Activated effector memory CD4-positive, alpha-beta T cell treated with anti-CD3 and anti-CD28 coated beads, Interleukin-2, amount 50 U/mL, for 16 hours (primary cell): Measurements from ENCODE around the gene SMOC2.

Source experiments
- DNase-seq: peaks from one replicate; pipeline ENCODE4 v3.0.0-alpha.2; 2020

Gene SMOC2, protein sequence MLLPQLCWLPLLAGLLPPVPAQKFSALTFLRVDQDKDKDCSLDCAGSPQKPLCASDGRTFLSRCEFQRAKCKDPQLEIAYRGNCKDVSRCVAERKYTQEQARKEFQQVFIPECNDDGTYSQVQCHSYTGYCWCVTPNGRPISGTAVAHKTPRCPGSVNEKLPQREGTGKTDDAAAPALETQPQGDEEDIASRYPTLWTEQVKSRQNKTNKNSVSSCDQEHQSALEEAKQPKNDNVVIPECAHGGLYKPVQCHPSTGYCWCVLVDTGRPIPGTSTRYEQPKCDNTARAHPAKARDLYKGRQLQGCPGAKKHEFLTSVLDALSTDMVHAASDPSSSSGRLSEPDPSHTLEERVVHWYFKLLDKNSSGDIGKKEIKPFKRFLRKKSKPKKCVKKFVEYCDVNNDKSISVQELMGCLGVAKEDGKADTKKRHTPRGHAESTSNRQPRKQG

DNA sequence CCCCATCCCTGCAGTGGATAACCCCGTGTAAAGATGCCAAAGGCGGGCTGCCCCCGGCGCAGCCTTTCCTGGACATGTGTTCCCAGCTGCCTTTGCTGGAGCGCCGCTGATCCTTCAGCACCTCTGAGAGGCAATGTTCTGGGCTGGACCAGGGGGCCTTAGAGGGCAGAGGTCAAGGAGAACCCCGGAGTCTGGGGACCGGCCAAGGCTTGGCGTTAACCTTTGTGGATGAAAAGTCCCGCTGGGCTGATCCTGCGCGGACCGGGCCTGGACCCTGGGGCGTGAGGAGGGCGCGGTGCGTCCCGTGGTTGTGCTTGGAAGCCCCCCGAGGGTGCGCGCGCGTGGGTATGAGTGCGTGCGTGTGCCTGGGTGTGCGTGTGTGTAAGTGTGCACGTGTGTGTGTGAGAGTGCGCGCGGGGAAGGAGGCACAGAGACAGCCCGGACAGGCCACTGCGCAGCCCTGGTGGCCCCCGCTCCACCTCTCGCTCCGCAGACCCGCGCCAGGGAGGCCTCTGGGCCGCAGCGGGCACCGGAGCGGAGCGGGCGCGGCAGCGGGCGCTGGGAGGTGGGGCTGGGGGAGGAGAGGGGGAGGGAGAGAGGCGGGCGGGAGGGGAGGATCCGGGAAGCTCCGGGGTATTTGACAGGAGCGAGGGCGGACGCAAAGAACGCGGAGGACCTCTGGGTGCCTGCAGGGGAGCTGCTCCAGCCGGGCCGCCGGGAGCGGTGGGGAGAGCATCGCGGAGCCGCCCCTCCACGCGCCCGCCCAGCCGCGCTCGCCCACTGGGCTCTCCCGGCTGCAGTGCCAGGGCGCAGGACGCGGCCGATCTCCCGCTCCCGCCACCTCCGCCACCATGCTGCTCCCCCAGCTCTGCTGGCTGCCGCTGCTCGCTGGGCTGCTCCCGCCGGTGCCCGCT, at the start of gene SMOC2:
Gene SMOC2 (plus strand): TSS at position 665 of the 914 bp plus-strand sequence. CDS start 187 bp downstream, at position 852.
- no peak for DNase-seq

DNA sequence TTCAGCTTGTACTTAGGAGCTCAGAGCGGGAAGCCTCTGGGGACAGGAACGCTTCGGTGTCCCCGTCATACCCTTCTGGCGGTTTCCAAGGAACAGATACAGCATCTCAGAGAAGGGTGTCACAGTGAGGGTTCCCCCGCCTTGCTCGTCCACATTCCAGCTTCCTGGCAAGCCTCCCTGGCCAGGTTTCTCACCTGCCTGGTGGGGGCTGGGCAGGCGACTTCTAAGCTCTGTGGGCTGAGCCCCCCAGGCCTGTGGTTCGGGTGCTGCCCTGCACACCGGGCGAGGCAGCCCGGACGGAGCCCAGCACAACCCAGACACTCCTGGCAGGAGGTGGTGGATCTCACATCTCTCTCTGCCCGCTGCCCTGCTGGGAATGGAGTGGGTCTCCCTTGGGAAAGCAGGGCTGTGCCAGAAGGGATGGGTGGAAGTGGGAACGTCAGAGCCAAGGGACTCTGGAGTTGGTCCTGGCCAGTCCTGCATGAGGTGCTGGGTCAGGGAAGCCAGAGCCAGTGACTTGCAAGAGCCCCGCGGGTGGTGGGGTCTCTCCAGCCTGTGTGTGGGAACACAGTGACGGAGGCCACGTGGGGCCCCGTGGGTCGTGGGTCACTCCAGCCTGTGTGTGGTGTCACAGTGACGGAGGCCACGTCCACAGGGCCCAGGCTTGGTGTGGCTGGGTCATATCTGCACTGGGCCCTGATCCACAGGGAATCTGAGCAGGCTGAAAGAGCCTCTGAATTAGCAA, 47.7 kb upstream of the SMOC2 start:
- DNase-seq = no peak

DNA sequence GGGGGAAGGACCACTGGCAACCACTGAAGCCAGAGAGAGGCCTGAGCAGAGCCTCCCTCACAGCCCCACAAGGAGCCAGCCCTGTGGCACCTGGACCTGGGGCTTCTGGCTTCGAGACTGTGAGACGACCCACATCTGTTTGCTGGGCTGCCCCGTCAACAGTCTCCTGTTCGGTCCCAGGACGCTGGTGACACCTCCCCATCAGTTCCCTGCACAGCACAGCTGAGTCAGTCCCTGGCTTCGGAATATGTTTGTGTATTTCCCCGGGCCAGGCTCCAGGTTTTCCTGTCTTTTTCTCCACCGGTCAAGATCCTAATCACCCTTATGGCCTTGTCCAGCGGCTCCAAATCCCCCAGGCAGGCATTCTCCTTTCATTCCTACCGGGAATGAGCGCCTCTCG, 46.4 kb upstream of the SMOC2 start:
- DNase-seq = no peak

DNA sequence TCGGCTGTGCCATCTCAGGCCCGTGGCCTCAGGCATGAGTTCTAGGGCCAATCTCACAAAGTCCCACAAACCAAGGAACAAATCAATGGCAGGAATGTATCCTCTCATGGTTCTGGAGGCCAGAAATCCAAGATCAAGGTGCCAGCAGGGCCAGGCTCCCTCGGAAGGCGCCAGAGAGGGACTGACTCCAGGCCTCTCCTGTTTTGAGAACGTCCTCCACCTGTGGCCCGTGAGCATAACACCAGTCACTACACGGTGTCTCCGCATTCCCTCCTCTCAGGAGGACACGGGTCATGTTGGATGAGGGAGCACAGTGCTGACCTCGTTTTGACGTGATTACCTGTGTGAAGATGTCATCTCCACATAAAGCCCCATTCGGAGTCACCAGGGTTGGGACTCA, 45.0 kb upstream of the SMOC2 start:
- DNase-seq = no peak

DNA sequence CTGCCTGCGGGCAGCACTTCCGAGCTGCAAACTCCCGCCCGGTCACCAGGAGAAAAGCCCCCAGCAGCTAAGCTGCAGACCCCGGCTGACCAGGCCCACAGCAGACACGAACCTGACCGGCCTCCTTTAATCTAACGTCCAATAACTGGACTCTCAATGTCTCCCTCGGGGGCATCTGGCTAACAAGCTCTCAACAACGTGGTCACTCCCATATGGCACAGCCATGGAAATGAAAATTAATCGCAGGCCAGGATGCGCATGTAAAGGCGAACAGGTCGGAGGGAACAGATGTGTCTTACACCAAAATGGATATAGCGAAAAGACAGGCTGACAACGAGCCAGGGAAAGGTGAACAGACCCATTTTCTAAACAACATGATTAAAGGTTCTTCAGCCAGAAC, 44.4 kb upstream of the SMOC2 start:
- no peak for DNase-seq

DNA sequence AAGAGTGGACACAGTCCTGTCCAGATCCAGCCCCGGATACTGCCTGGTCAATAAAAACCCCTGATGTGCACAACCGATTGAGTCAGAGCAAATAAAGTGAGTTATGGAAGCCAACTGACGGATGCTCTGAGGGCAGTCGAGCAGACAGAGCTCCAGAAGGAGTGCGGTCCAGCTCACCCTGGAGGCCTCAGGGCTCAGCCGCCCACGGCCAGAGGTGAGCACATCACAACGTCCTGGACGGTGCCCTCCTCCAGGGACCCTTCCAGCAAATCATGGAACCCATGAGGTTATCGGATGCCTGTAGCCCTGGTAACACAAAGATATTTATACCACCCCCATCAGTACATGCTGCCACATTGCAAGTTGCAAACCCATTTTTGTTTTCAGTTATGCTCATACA, 44.0 kb upstream of the SMOC2 start:
- no peak for DNase-seq

DNA sequence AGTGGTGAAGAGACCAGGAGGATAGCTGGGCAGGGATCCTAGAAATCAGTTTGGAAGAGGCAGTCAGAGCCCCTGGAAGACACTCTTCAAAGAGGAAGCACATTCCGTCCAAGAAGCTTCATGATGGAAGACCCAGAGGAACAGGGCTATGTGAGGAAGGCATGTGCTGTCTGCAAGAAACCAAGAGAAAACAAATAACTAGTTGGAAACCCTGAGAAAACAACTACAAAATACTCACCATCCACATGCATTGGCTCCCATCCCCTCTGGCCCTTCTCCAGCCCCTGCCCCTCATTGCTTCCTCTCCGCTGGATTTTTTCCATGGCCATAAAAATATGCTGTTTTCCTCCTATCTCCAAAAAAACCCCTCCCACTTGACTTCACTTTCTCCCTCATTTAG, 40.9 kb upstream of the SMOC2 start:
- no peak for DNase-seq

DNA sequence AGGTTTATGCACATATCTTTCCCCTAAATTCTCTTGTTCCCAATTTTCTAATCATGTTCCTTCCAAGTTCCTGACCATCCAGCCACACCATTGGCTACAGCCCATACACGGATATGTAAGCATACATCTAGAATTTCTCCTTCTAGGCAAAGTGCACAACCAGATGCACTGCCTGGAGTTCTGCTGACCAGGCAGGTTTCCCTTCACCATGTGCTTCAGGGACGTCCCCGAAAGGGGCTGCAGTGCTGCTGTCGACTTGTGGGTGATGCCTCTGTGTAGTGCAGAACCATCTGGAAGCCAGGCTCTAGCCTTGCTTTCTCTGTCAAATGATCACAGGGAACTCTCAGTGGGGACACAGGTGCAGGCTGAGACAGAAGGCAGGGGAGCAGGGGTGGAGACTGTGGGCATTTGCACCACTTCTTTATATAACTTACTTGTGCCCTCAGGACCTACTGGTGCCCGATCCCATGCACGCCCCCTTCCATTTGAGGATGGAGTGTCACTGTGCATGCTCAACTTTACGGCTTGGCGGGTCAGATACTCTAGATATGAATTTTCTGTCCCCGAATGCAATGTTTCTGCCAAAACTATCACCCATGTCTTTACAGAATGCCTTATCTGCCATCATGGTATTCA, 37.5 kb upstream of the SMOC2 start:
- DNase-seq = peak; percentile 41

DNA sequence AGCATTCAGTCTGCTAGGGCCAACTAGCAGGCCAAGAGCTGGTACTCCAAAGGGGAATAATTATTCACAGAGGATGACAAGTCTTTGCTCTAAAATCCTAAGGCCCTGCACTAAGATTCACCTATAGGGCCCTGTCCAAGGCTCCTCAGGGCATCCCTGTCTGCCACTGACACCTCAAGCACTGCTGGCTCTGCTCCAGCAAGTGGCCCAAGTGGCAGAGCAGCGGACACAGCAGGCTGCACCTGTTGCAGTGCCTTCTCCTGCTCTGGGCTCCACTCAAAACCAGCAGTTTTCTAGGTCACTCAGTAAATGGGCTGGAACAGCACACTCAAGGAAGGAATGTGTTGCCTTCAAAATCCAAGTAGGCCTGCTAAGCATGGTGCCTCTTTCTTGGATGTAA, 36.4 kb upstream of the SMOC2 start:
- DNase-seq = peak; percentile 38

DNA sequence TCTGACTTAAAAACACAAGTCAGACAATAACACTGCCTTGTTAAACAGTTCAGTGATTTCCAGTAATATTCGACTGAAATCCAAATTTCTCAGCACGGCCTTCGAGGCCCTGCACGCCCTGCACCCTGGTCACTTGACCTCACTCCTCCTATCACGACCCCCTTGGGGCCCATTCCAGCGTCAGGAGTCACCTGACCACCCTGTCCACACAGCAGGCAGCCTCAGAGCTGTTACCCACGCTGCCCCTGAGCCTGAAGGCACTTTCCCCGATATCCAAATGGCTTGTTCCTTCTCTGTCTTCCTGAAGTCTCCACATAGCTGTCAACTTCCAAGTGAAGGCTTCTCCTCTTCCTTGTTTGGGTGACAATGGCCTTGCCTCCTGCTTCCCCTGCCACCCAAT, 33.1 kb upstream of the SMOC2 start:
- DNase-seq = peak; percentile 44

DNA sequence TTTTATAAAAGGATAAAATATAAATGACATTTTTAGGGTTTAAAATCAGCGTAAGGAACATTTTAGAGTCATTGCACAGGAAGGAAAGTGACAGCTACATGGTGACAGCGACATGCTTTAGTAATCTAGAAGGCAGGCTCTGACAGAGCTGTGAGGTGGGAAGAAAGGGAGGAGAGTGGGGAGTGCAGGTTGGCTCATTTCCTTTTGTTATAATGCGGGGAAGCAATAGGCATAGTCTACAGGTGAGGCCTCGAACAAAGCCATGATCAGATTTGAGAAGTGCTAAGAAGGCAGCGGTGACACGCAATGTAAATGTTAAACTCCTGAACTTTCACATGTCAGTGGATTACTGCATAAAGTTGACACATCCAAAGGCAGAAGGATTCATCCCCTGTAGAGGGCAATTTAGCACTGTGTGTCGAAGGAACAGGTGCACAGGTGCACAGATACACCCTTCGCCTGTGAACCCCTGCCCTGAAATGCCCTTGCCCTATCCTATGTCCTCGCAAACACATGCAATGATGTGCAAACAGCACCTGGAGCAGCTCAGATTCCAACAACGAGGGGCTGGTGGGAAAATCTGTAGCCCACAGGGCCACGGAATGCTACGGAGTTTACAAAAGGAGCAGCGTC, 32.4 kb upstream of the SMOC2 start:
- DNase-seq = peak; percentile 28

DNA sequence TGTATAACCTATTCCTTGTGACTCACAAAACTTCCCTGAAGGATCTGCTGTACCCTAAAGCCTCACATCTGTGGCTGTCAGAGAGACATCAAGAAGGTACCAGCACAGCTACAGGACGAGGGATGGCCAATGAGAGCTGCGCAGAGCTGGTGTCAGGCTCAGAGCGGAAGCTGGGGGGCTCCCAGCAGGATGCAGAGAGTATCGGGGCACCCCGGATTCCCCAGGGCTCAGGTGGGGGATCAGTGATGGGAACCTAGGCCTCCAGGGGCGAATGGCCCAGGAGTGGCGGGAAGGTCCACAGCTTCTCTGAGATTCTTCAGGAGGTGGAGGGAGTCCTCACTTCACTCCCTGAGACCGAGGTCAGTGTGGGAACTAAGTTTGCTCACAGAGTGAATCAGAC, 30.9 kb upstream of the SMOC2 start:
- no peak for DNase-seq

DNA sequence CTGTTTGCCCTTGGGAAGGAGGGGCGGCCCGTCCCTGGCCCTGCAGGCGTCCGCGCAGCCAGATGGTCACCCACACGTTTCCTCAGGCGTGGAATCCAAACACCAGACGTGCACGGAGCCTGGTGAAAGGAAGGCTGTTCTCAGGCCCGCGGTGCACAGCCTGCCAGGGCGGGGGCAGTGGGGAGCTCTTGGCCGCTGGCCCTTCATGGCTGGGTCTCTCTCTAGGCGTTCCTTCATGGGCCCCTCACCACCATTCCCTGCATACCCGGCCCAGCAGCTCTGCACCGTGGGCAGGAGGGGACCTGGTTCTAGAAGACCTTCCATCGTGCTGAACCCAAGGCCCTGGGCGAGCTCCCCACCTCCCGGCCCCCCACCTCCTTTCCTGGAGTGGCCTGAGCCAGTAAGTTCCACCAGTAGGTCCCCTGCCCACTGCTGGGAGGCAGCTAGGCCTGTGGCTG, 30.4 kb upstream of the SMOC2 start:
- DNase-seq = no peak

DNA sequence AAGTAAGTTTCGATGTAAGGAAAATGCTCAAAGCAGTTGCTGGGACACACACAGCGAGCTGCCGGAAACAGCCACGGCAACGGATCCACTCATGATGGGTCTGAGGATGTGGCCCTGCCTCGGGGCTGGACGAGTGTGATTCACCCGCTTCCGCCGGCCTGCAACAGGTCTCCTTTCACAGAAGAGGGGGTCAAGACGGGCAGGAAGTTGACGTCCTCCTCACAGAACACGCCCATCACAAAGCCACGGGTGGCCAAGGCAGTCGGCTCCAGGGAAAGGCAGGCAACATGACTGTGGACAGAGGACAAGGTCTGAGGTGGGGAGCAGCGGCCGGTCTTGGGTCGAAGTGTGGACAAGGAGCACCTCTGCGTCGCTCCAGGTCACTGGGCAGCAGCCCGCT, 29.9 kb upstream of the SMOC2 start:
- DNase-seq = no peak

DNA sequence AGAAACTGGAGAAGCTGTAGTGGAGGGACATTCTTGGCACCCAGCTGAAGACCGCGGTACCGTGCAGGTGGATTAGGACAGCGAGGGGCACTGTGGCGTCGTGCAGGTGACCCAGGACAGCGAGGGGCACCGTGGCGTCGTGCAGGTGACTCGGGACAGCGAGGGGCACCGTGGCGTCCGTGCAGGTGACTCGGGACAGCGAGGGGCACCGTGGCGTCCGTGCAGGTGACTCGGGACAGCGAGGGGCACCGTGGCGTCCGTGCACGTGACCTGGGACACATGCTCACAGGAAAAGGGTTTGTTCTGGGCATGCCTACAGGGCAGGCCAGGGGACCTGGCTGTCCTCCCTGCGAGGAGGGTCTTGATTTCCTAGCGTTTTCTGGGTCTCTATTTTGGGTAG, 29.2 kb upstream of the SMOC2 start:
- no peak for DNase-seq

DNA sequence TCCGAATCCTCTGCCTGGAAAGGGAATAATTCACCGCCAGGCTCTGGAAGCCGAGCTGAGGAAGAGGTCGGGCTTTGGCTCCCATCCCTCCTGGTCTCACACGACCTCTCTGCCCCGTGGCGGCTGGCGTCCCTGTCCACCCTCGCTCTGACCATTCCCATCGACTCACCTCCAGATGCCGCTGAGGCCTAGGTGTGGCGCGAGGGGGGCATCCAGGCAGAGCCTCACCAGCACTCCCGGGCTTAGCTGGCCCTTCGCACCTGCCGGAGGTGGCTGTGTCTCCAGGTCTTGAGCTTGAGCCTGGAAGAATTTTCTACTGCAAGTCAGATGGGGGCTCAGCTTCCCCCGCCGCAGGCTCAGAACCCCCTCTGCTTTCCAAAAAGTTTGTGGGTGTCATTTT, 28.5 kb upstream of the SMOC2 start:
- no peak for DNase-seq

DNA sequence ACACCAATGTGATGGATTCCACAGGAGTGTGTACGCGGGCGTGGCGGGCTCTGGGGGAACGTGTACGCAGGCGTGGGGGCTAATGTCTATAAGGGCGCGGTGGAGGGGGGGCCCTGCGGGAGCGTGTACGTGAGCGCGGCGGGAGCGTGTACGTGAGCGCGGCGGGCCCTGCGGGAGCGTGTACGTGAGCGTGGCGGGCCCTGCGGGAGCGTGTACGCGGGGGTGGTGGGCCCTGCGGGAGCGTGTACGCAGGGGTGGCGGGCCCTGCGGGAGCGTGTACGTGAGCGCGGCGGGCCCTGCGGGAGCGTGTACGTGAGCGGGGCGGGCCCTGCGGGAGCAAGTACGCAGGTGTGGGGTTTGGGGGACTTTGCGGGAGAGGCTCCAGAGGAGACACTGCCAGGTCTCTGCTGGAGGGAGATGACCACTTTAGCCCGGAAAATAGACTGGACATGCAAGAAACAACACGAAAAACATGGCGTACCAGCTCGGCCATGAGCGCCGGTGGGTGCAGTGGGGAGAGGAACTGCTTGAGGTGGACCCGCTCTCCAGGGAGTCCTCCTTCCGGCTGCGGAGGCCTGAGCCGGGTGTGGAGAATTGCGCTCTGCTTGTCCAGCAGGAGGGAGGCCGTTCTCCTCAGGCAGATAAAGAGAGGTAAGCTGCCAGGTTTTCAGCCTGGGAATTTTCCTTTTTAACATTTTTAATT, 27.8 kb upstream of the SMOC2 start:
- no peak for DNase-seq

DNA sequence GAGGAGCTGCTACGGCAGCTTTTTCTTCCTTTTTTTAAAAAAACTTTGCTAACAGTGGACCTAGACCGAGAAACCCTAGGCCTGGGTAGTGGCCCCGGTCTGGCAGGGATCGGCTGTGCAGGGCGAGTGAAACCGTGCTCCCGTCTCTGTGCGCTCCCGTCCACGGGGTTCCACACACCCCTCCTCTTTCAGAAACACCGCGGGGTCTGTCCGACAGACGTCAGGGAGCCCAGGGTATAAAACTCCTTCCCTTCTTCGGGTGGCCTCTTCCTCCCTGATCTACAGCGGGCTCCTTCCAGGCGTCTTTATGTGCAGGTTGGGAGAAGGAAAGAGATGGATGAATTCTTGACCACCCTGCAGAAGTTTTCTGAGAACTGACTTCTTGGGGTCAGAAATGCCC, 27.1 kb upstream of the SMOC2 start:
- DNase-seq = no peak

DNA sequence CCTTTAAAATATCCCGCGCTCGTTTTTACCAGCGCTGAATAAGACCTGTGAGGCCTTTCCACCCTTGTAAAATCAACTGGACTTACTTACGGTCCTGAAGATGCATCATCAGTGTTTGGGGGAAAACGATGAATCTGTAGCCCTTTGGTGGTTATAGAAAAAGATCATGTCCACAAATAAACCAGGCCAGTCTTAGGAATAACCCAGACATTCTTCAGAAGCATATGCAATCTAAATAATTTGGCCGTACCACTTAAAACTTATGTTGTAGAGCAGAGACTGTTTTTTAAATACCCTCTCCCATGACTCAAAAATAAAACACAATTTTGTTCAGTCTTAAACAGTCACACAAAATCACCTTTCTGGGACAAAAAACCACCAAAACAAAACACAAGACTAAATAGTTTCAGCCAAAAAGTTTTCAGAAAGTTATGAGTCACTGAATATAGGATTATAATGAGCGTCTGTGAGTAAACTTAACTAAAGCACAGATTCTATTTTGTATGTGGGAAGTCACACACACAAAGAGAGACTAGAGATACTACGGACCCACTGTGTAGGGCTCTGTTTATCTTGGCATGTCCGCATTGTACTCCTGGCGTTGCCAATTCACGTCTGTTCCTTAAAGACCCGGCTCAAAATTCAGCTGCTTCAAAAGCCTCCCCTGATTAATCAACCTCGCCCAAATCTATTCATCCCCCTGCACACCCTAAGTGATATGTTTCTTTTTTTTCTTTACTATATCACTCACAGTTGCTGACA, 26.5 kb upstream of the SMOC2 start:
- DNase-seq = no peak

DNA sequence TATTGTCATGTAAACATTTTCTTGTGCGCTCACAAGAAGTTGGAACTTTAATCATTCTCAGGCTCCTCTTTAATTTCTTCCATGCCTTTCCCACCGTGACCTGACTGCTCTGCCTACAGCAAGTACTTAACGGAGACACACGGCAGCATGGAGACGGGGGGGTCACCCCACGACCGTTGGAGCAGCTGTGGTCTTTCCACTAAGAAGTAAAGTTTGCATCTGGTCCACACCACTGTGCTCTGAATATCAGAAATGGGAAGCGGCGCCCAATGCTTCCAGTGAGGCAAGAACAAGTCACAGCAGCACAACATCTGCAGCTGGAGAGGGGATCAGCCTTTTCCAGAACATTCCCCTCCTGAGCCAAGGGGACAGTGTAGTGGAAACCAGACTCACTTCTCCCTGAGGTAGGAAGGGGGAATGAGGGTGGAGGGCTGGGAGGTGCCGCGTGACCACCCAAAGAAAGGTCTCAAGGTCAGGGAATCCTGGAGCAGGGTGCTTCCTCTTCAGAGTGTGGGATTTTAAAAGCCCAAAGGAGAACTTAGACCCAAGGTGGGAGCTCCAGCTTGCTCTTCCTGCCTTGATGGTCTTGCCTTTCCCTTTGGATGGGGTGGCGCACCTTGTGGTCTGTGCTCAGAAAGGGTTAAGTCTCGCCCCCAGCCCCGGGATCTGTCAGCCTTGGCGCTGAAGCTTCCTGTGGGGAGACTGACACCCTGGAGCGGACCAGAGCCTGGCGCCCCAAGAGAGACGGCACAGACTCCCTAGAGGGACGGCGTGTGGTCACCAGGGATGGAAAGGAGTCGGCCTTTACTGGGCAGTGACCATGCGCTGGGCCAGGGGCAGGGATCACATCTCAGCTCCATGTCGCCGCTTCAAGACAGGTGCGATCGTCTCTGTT, 25.6 kb upstream of the SMOC2 start:
- no peak for DNase-seq
